ENCODE measurements around the gene SPTBN1. TPM values are rescaled to one million over a fixed set of nuclear protein-coding genes. Genes with fewer than 3 reads are reported as not detected.

SPTBN1 gene
- total and polyA plus RNA-seq, 2 experiments from 2014 or later: 58.1 to 204 TPM

- TF ChIP-seq REST (IDR thresholded peaks at IDR 0.05; ENCODE audit: unreplicated experiment): no peak
- TF ChIP-seq ZNF114 (CRISPR knock-in tag; IDR thresholded peaks at IDR 0.05): no peak
- TF ChIP-seq EZH2phosphoT487 (IDR thresholded peaks at IDR 0.05; ENCODE audit: unreplicated experiment): no peak
- TF ChIP-seq ETS1 (IDR thresholded peaks at IDR 0.05): no peak
- TF ChIP-seq CREB1 (CRISPR knock-in tag; IDR thresholded peaks at IDR 0.05; ENCODE audit: low read depth): no peak
These were observed 20.7 kb downstream of the SPTBN1 start (continued) for GRCh38 chr2:54476852-54477251.

GRCh38 chr2:54477896-54478295, 21.8 kb downstream of the SPTBN1 start:
- no peaks in the 10 kb centered on the region for H3K9me2 ChIP-seq (ENCODE audit: insufficient read depth)
- no peak overlapping the region for H3K4me2 ChIP-seq
- H3F3A ChIP-seq (replicated peaks; ENCODE audit: low read depth): no peaks in the 10 kb centered on the region
- Mint-ChIP-seq H3K9me3 (no peaks in the 10 kb centered on the region), H3K4me1 (peaks cover 23% of the 10 kb centered on the region; the same call in 2 of the 3 replicates), H3K27me3 (ENCODE audit: insufficient read depth, low read depth, poor library complexity) (peaks cover 8% of the 10 kb centered on the region), H3K36me3 (ENCODE audit: low read depth) (no peaks in the 10 kb centered on the region), H3K4me3 (no peak overlapping the region), H3K27ac (no peak overlapping the region)
- TF ChIP-seq ZNF462 (CRISPR knock-in tag; IDR thresholded peaks at IDR 0.05): no peak
- no peak overlapping the region for H3K27ac ChIP-seq (ENCODE audit: low read depth)
- ATAC-seq: no peak
- no peak overlapping the region for H2AFZ ChIP-seq
- H3K79me2 ChIP-seq (replicated peaks; ENCODE audit: insufficient read depth): peaks cover 60% of the 10 kb centered on the region
- DNase-seq (ENCODE audit: low spot score): no peak
- H3K4me3 ChIP-seq: no peak overlapping the region
- H4K20me1 ChIP-seq (replicated peaks; ENCODE audit: insufficient read depth): no peaks in the 10 kb centered on the region; the same call in 1 of the 2 replicates
- H3K36me3 ChIP-seq (ENCODE audit: insufficient read depth): no peaks in the 10 kb centered on the region
- 0 out of 2 replicates have a peak, but pooled peaks cover 7% of the 10 kb centered on the region for H3K4me1 ChIP-seq (ENCODE audit: insufficient read depth)
- no peaks in the 10 kb centered on the region for H3K27me3 ChIP-seq (ENCODE audit: insufficient read depth)

All from GM23338 (cell line).